Adrenal gland (tissue), 12 donors: Measurements from ENCODE around the gene GRAPL. TPM values are rescaled to one million over a fixed set of nuclear protein-coding genes. Genes with fewer than 3 reads are reported as not detected.
"Not testable (repeated sequence)": the region's sequence is repeated elsewhere in the genome, so short reads cannot be mapped to it uniquely, and the experiment has no call there.

Source experiments
- DNase-seq, 7 donors: peaks; one replicate each; pipeline ENCODE4 v3.0.0-alpha.2; 2019 to 2020
- H3K27ac ChIP-seq, 5 donors: fragments of 200-600 bp; sonication (generic) in 4 of 5; 1 replicate in 3 of 5; 2 replicates in 2 of 5; pipeline versions ENCODE4 v1.5.1 to v1.8.0; 2016 to 2020; ENCODE audit warnings: mild to moderate bottlenecking in 1 of 5
- H3K27me3 ChIP-seq: fragments of 200-600 bp; 2 replicates; pipeline ENCODE4 v1.8.0; 2021
- H3K36me3 ChIP-seq, 2 donors: fragments of 200-600 bp; replicated peaks in 1 of 2; 1 replicate in 1 of 2; 2 replicates in 1 of 2; pipeline versions ENCODE4 v1.5.1 to v1.8.0; 2018 to 2022
- H3K4me1 ChIP-seq, 2 donors: fragments of 200-600 bp; replicated peaks in 1 of 2; 1 replicate in 1 of 2; 2 replicates in 1 of 2; pipeline versions ENCODE4 v1.5.1 to v1.8.0; 2018 to 2021
- H3K4me3 ChIP-seq, 4 donors: fragments of 200-600 bp; sonication (generic) in 3 of 4; one replicate each; pipeline ENCODE4 v1.5.1; 2016 to 2018
- H3K9me3 ChIP-seq, 3 donors: fragments of 200-600 bp; sonication (generic) in 1 of 3; replicated peaks in 1 of 3; 1 replicate in 2 of 3; 2 replicates in 1 of 3; pipeline versions ENCODE4 v1.5.1 to v1.8.0; 2016 to 2021
- WGBS, 4 donors: extraction: QIAGEN DNeasy Blood & Tissue Kit in 2 of 4; methylation state at CpG; one replicate each; pipeline versions ENCODE4 v1.1.5 to v1.1.7; 2013 to 2017; 5-methylcytosine and 5-hydroxymethylcytosine counted together
- intact Hi-C, 2 donors: fragments of 100-400 bp; cut with DNase I; formaldehyde crosslinking; loops; one replicate each; pipeline versions ENCODE4 v1.14.1 to v1.15.0; 2022 to 2023
- polyA plus RNA-seq, 3 donors: library from polyadenylated mRNA; stranded (reverse); fragments of 200-250 nt in 2 of 3; fragments of 350-450 nt in 1 of 3; fragmentation: Illumina TruSeq in 1 of 3; extraction: RNeasy Lipid Tissue Mini Kit (QIAGEN cat#74804) in 1 of 3; gene quantifications; one replicate each; pipeline ENCODE4 v1.2.3, GENCODE V29; 2013 to 2014
- total RNA-seq, 9 donors: library from RNA; depleted of rRNA in 4 of 9; stranded (reverse); fragments of >200 nt in 4 of 9; fragments of 120-200 nt in 1 of 9; fragmentation: NEBNext Ultra II Directional in 1 of 9; extraction: Animal tissue kit (Norgen Biotek cat#: 25700) in 1 of 9; gene quantifications; one replicate each; pipeline versions ENCODE4 v1.1.0 to v1.2.4, GENCODE V29; 2013 to 2023
- donor health status: healthy with polysubstance abuse.
- donor health status: Bipolar disorder and iron deficiency.
- donor health status: DM: yes; HTN: yes; CAD: no.
- donor health status: DM: no; HTN: no; CAD: no.
- donor health status: DM: no; HTN: no; CAD: no.
- donor health status: DM: yes; HTN: yes; CAD: no.

Gene GRAPL
- total and polyA plus RNA-seq, 12 donors: 0.46 to 10.4 (median 3.1) TPM

DNA sequence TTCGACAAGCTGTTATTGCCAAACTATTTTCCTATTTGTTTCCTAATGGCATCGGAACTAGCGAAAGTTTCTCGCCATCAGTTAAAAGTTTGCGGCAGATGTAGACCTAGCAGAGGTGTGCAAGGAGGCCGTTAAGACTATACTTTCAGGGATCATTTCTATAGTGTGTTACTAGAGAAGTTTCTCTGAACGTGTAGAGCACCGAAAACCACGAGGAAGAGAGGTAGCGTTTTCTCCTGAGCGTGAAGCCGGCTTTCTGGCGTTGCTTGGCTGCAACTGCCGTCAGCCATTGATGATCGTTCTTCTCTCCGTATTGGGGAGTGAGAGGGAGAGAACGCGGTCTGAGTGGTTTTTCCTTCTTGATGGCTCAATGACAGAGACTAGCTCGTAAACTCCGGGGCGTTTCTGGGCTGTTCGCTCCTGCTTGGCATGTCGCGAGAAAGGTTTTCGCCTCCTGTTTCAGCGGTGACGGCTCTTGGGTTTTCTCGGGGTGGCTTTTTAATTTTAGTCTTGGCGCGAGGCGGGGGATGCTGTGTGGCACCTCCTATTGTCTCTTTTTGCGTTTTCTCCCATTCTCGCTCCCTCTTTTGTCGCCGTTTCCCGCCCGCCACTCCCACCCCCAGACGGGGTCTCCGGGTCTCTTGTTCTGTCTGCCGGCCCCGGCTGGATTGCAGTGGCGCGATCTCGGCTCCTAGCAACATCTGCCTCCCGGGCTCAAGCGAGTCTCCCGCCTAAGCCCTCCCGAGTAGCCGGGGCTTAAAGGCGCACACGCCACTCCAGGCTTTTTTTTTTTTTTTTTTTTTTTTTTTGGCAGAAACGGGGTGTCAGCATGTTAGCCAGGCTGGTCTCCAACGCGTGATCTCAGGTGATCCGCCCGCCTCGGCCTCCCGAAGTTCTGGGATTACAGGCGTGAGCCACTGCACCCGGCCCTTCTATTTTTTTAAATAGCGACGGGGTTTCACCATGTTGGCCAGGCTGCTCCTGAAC lies 60.8 kb downstream of the GRAPL start:
- H3K4me1 ChIP-seq, H3K9me3 ChIP-seq, DNase-seq, H3K4me3 ChIP-seq, H3K27me3 ChIP-seq, H3K36me3 ChIP-seq, H3K27ac ChIP-seq, intact Hi-C loops: not testable (repeated sequence)
- WGBS, 4 donors: 0 to 1% (median 0%) methylated on average over 9 of the region's 62 CpGs; no CpG with 5 or more reads in 1 of the 4 donors

DNA sequence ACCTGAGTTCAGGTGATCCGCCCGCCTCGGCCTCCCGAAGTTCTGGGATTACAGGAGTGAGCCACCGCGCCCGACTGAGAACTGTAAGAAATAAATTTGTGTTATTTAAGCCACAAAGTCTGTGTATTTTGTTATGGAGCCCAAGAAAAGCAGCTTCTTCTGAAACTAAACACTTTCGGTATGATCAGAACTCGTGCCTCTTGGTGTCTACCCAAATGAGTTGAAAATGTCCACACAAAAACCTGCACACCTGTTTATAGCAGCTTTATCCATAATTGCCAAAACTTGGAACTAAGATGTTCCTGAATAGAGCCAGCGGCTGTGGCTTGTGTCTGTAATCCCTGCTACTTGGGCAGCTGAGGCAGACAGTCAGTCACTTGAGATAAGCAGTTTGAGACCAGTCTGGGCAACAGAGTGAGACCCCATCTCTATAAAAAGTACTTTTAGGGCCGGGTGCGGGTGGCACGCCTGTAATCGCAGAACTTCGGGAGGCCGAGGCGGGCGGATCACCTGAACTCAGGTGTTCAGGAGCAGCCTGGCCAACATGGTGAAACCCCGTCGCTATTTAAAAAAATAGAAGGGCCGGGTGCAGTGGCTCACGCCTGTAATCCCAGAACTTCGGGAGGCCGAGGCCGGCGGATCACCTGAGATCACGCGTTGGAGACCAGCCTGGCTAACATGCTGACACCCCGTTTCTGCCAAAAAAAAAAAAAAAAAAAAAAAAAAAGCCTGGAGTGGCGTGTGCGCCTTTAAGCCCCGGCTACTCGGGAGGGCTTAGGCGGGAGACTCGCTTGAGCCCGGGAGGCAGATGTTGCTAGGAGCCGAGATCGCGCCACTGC lies 61.7 kb downstream of the GRAPL start:
- WGBS, 4 donors: no CpG with 5 or more reads among the region's 39 CpGs
- intact Hi-C loops, H3K36me3 ChIP-seq, DNase-seq, H3K27me3 ChIP-seq, H3K9me3 ChIP-seq, H3K4me1 ChIP-seq, H3K4me3 ChIP-seq, H3K27ac ChIP-seq: not testable (repeated sequence)

DNA sequence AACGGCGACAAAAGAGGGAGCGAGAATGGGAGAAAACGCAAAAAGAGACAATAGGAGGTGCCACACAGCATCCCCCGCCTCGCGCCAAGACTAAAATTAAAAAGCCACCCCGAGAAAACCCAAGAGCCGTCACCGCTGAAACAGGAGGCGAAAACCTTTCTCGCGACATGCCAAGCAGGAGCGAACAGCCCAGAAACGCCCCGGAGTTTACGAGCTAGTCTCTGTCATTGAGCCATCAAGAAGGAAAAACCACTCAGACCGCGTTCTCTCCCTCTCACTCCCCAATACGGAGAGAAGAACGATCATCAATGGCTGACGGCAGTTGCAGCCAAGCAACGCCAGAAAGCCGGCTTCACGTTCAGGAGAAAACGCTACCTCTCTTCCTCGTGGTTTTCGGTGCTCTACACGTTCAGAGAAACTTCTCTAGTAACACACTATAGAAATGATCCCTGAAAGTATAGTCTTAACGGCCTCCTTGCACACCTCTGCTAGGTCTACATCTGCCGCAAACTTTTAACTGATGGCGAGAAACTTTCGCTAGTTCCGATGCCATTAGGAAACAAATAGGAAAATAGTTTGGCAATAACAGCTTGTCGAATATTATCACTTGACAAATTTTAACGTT lies 62.5 kb downstream of the GRAPL start:
- H3K9me3 ChIP-seq, H3K27ac ChIP-seq, H3K4me1 ChIP-seq, H3K36me3 ChIP-seq, DNase-seq, H3K4me3 ChIP-seq, H3K27me3 ChIP-seq, intact Hi-C loops: not testable (repeated sequence)
- no CpG with 5 or more reads among the region's 36 CpGs for WGBS, 4 donors

DNA sequence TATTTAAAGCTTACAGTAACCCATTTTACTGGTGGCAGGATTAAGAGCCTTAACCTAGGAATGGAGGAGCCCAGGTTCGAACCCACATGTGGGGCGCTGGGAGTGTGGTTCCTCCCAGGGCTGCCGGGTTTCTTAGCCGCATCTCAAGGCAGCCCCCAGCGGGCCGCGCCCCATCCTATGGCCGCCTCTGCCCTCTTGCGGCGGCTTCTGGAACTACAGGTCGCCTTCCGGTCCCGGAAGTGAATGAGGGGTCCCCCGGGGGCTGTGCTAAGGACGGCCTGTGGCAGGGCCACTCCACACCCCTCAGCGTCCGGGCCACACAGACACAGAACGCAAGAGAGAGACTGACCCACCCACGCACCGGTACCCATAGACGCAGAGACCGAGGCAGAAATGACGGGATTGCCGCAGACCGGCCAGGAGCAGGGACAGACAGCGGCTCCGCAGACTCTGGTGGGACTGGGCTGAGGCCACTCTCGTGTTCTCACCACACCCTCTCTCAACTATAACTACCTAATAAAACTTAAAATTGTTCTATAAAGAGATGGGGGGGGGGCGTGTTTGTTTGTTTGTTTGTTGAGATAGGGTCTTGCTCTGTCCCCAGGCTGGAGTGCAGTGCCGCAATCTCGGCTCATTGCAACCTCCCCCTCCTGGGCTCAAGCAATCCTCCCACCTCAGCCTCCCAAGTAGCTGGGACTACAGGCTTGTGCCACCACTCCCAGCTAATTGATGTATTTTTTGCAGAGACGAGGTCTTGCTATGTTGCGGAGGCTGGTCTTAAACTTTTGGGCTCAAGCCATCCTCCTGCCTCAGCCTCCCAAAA lies 69.2 kb downstream of the GRAPL start:
- H3K36me3 ChIP-seq, intact Hi-C loops, H3K9me3 ChIP-seq, H3K4me1 ChIP-seq, H3K27me3 ChIP-seq: not testable (repeated sequence)
- DNase-seq: peak in 6 of 7 donors; percentile 1 to 65 (median 16)
- Histone ChIP-seq H3K4me3 (peak overlapping the region in 1 of 4 donors; percentile 41), H3K27ac (peak overlapping the region in 1 of 5 donors; percentile 61)
- WGBS, 4 donors: 0% methylated on average over 1 of the region's 33 CpGs; no CpG with 5 or more reads in 3 of the 4 donors

DNA sequence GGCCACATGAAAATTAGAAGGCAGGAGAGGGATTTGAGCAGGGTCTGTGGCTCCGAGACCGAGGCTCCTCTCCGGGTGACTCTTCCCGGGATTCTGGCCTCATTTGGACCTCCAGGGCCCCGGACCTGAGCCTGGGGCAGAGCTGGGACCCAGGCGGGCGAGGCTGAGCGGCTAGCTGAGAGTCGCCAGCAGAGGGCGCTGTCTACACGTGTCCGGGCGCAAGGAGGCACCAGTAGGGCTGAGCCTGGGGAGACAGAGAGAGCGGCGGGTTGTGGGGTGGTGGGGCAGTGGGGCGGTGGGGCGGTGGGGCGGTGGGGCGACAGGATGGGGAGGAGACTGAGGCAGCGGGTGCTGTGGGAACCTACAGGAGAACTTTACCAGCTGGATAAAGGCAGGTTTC lies 75.1 kb downstream of the GRAPL start:
- WGBS, 4 donors: no CpG with 5 or more reads among the region's 20 CpGs
- intact Hi-C loops, H3K4me3 ChIP-seq, H3K36me3 ChIP-seq, H3K9me3 ChIP-seq, H3K4me1 ChIP-seq, DNase-seq, H3K27me3 ChIP-seq, H3K27ac ChIP-seq: not testable (repeated sequence)

DNA sequence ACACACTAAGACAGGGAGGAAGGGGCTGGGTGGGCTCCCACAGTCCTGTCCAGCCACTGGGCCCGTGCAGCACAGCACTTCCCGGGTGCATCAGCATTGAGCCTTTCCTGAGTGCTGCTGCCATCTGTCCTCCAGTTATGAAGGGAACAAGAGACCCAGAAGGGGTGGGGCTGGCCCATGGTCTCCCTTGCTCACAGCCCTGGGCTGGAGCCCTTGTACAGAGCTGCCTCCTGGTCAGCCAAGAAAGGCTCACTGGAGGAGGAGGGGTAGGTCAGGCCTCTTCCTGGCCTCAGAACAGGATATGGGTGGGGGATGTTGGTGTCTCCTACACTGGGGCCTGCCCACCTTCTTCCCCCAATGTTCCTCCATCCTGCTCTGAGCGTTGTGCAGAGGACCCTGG lies 76.0 kb downstream of the GRAPL start:
- H3K27ac ChIP-seq, H3K4me1 ChIP-seq, H3K9me3 ChIP-seq, DNase-seq, H3K36me3 ChIP-seq, intact Hi-C loops, H3K4me3 ChIP-seq, H3K27me3 ChIP-seq: not testable (repeated sequence)
- WGBS, 4 donors: no CpG with 5 or more reads among the region's 3 CpGs

Other genes with a start within 250 kb of the GRAPL start
- under 1 TPM in 2 of 9 donors, not detected in 7; 0.16 to 0.94 TPM for gene SLC5A10, start 175.4 kb upstream of the GRAPL start, total RNA-seq
- under 1 TPM in 2 of 3 donors, not detected in 1; 0.20 to 0.24 TPM for gene SLC5A10, start 175.4 kb upstream of the GRAPL start, polyA plus RNA-seq
- 1 to 10 TPM; 2.6 to 7.3 (median 4.7) TPM for gene FAM83G, start 122.8 kb upstream of the GRAPL start, total RNA-seq
- 1 to 10 TPM; 1.8 to 3.5 (median 2.5) TPM for gene FAM83G, start 122.8 kb upstream of the GRAPL start, polyA plus RNA-seq
- gene GRAP, start 80.6 kb upstream of the GRAPL start, total RNA-seq: 10 to 100 TPM in 1 of 9 donors, 1 to 10 TPM in 8; 3.5 to 11.7 (median 7.2) TPM
- gene GRAP, start 80.6 kb upstream of the GRAPL start, polyA plus RNA-seq: 10 to 100 TPM in 1 of 3 donors, 1 to 10 TPM in 2; 1.7 to 17.0 (median 8.4) TPM
- gene EPN2, start 109.8 kb downstream of the GRAPL start, total RNA-seq: 10 to 100 TPM; 16.0 to 53.8 (median 21.1) TPM
- gene EPN2, start 109.8 kb downstream of the GRAPL start, polyA plus RNA-seq: 10 to 100 TPM; 12.0 to 24.6 (median 23.9) TPM
- 10 to 100 TPM; 19.3 to 67.7 (median 29.1) TPM for gene B9D1, start 235.1 kb downstream of the GRAPL start, total RNA-seq
- gene B9D1, start 235.1 kb downstream of the GRAPL start, polyA plus RNA-seq: 10 to 100 TPM; 24.7 to 56.4 (median 37.2) TPM